ENCODE measurements around the gene GRID1.

The GRID1 gene

GRCh38 chr10:86073199-86073977, 293.2 kb downstream of the GRID1 start:
- no peak overlapping the region for H2BK5ac ChIP-seq (ENCODE audit: low read depth, low read length, poor library complexity, severe bottlenecking)
- H3K4ac ChIP-seq (ENCODE audit: low read depth in 1 of 2, low read length in 2 of 2), result no peak overlapping the region
- no peak overlapping the region for H2AFZ ChIP-seq (ENCODE audit: low read depth, low read length)
- DNase-seq, result no peak
- H3K79me1 ChIP-seq (replicated peaks; ENCODE audit: low read length, poor library complexity, severe bottlenecking), result no peaks in the 10 kb centered on the region
- H3K27me3 ChIP-seq (ENCODE audit: control insufficient read depth in 1 of 2, insufficient read depth in 1 of 2, low read length in 2 of 2), result no peaks in the 10 kb centered on the region
- no peak overlapping the region for H3K14ac ChIP-seq (ENCODE audit: low read length in 2 of 2)
- H2BK12ac ChIP-seq (ENCODE audit: low read length in 2 of 2), result no peak overlapping the region
- H3K4me1 ChIP-seq (ENCODE audit: control insufficient read depth, insufficient read depth, low read depth, low read length), result no peaks in the 10 kb centered on the region
- no peaks in the 10 kb centered on the region for H3K9me3 ChIP-seq (ENCODE audit: control insufficient read depth, low read length)
- H3K23ac ChIP-seq (ENCODE audit: low read length in 2 of 2), result no peak overlapping the region
- 80% methylated on average over 5 of the region's 7 CpGs for WGBS
- H3K18ac ChIP-seq (ENCODE audit: low read depth in 1 of 2, low read length in 2 of 2), result no peak overlapping the region
- H3K27ac ChIP-seq (ENCODE audit: low read length, poor library complexity, severe bottlenecking), result no peak overlapping the region
- no peak overlapping the region for H4K8ac ChIP-seq (ENCODE audit: low read length)
- H3K36me3 ChIP-seq (ENCODE audit: control insufficient read depth in 1 of 2, insufficient read depth in 2 of 2, low read depth in 1 of 2, low read length in 2 of 2), result no peaks in the 10 kb centered on the region
- no peak overlapping the region for H4K91ac ChIP-seq (ENCODE audit: low read length)
- H2AK5ac ChIP-seq (ENCODE audit: low read length, severe bottlenecking), result no peak overlapping the region
- H3K9ac ChIP-seq (ENCODE audit: low read length), result no peak overlapping the region
- H2BK120ac ChIP-seq (ENCODE audit: low read depth, low read length), result no peak overlapping the region
- H2BK15ac ChIP-seq (ENCODE audit: low read depth, poor library complexity, severe bottlenecking), result no peak overlapping the region
- H3K4me2 ChIP-seq (ENCODE audit: low read length, poor library complexity, severe bottlenecking), result no peak overlapping the region
- H3K4me3 ChIP-seq (ENCODE audit: insufficient read depth in 1 of 2, low read depth in 1 of 2, low read length in 2 of 2), result no peak overlapping the region

GRCh38 chr10:86072413-86072812, 294.2 kb downstream of the GRID1 start:
- Histone ChIP-seq H3K23ac (ENCODE audit: low read length in 2 of 2) (no peak overlapping the region), H2AK5ac (ENCODE audit: low read length, severe bottlenecking) (no peak overlapping the region), H3K9ac (ENCODE audit: low read length) (no peak overlapping the region), H3K4ac (ENCODE audit: low read depth in 1 of 2, low read length in 2 of 2) (no peak overlapping the region), H3K36me3 (ENCODE audit: control insufficient read depth in 1 of 2, insufficient read depth in 2 of 2, low read depth in 1 of 2, low read length in 2 of 2) (no peaks in the 10 kb centered on the region), H3K27ac (ENCODE audit: low read length, poor library complexity, severe bottlenecking) (no peak overlapping the region), H2BK15ac (ENCODE audit: low read depth, poor library complexity, severe bottlenecking) (no peak overlapping the region), H3K18ac (ENCODE audit: low read depth in 1 of 2, low read length in 2 of 2) (no peak overlapping the region), H3K14ac (ENCODE audit: low read length in 2 of 2) (no peak overlapping the region), H2BK5ac (ENCODE audit: low read depth, low read length, poor library complexity, severe bottlenecking) (no peak overlapping the region), H3K27me3 (ENCODE audit: control insufficient read depth in 1 of 2, insufficient read depth in 1 of 2, low read length in 2 of 2) (no peaks in the 10 kb centered on the region), H3K4me1 (ENCODE audit: control insufficient read depth, insufficient read depth, low read depth, low read length) (no peaks in the 10 kb centered on the region), H2AFZ (ENCODE audit: low read depth, low read length) (no peak overlapping the region), H3K79me1 (replicated peaks; ENCODE audit: low read length, poor library complexity, severe bottlenecking) (no peaks in the 10 kb centered on the region), H3K4me3 (ENCODE audit: insufficient read depth in 1 of 2, low read depth in 1 of 2, low read length in 2 of 2) (no peak overlapping the region), H3K9me3 (ENCODE audit: control insufficient read depth, low read length) (no peaks in the 10 kb centered on the region), H4K91ac (ENCODE audit: low read length) (no peak overlapping the region), H2BK12ac (ENCODE audit: low read length in 2 of 2) (no peak overlapping the region), H3K4me2 (ENCODE audit: low read length, poor library complexity, severe bottlenecking) (no peak overlapping the region), H2BK120ac (ENCODE audit: low read depth, low read length) (no peak overlapping the region), H4K8ac (ENCODE audit: low read length) (no peak overlapping the region)
- DNase-seq, result no peak
- WGBS, result 61% methylated on average over 3 of the region's 5 CpGs

- Histone ChIP-seq H2BK120ac (ENCODE audit: low read depth, low read length) (no peak overlapping the region), H3K27ac (ENCODE audit: low read length, poor library complexity, severe bottlenecking) (no peak overlapping the region), H3K36me3 (ENCODE audit: control insufficient read depth in 1 of 2, insufficient read depth in 2 of 2, low read depth in 1 of 2, low read length in 2 of 2) (no peaks in the 10 kb centered on the region), H3K9me3 (ENCODE audit: control insufficient read depth, low read length) (no peaks in the 10 kb centered on the region), H3K18ac (ENCODE audit: low read depth in 1 of 2, low read length in 2 of 2) (no peak overlapping the region), H3K4me2 (ENCODE audit: low read length, poor library complexity, severe bottlenecking) (no peak overlapping the region), H2BK12ac (ENCODE audit: low read length in 2 of 2) (no peak overlapping the region), H3K4ac (ENCODE audit: low read depth in 1 of 2, low read length in 2 of 2) (no peak overlapping the region), H4K91ac (ENCODE audit: low read length) (no peak overlapping the region), H3K23ac (ENCODE audit: low read length in 2 of 2) (no peak overlapping the region), H2BK15ac (ENCODE audit: low read depth, poor library complexity, severe bottlenecking) (no peak overlapping the region), H2AFZ (ENCODE audit: low read depth, low read length) (no peak overlapping the region), H3K4me3 (ENCODE audit: insufficient read depth in 1 of 2, low read depth in 1 of 2, low read length in 2 of 2) (no peak overlapping the region), H3K27me3 (ENCODE audit: control insufficient read depth in 1 of 2, insufficient read depth in 1 of 2, low read length in 2 of 2) (no peaks in the 10 kb centered on the region), H3K14ac (ENCODE audit: low read length in 2 of 2) (no peak overlapping the region), H2BK5ac (ENCODE audit: low read depth, low read length, poor library complexity, severe bottlenecking) (no peak overlapping the region), H3K79me1 (replicated peaks; ENCODE audit: low read length, poor library complexity, severe bottlenecking) (no peaks in the 10 kb centered on the region), H2AK5ac (ENCODE audit: low read length, severe bottlenecking) (no peak overlapping the region), H4K8ac (ENCODE audit: low read length) (no peak overlapping the region), H3K4me1 (ENCODE audit: control insufficient read depth, insufficient read depth, low read depth, low read length) (no peaks in the 10 kb centered on the region), H3K9ac (ENCODE audit: low read length) (no peak overlapping the region)
- DNase-seq, result no peak
- WGBS, result 70% methylated on average over 3 of the region's 4 CpGs
Observed at GRCh38 chr10:86071758-86072157, 294.8 kb downstream of the GRID1 start.

- Histone ChIP-seq H3K27me3 (ENCODE audit: control insufficient read depth in 1 of 2, insufficient read depth in 1 of 2, low read length in 2 of 2) (no peaks in the 10 kb centered on the region), H2BK120ac (ENCODE audit: low read depth, low read length) (no peak overlapping the region), H3K9ac (ENCODE audit: low read length) (no peak overlapping the region), H2AFZ (ENCODE audit: low read depth, low read length) (no peak overlapping the region), H3K4ac (ENCODE audit: low read depth in 1 of 2, low read length in 2 of 2) (no peak overlapping the region), H2BK15ac (ENCODE audit: low read depth, poor library complexity, severe bottlenecking) (no peak overlapping the region), H3K14ac (ENCODE audit: low read length in 2 of 2) (no peak overlapping the region), H2BK12ac (ENCODE audit: low read length in 2 of 2) (no peak overlapping the region), H3K9me3 (ENCODE audit: control insufficient read depth, low read length) (no peaks in the 10 kb centered on the region), H2AK5ac (ENCODE audit: low read length, severe bottlenecking) (no peak overlapping the region), H3K4me2 (ENCODE audit: low read length, poor library complexity, severe bottlenecking) (no peak overlapping the region), H4K91ac (ENCODE audit: low read length) (no peak overlapping the region), H3K23ac (ENCODE audit: low read length in 2 of 2) (no peak overlapping the region), H2BK5ac (ENCODE audit: low read depth, low read length, poor library complexity, severe bottlenecking) (no peak overlapping the region), H3K4me1 (ENCODE audit: control insufficient read depth, insufficient read depth, low read depth, low read length) (no peaks in the 10 kb centered on the region), H3K27ac (ENCODE audit: low read length, poor library complexity, severe bottlenecking) (no peak overlapping the region), H3K79me1 (replicated peaks; ENCODE audit: low read length, poor library complexity, severe bottlenecking) (no peaks in the 10 kb centered on the region), H3K18ac (ENCODE audit: low read depth in 1 of 2, low read length in 2 of 2) (no peak overlapping the region), H4K8ac (ENCODE audit: low read length) (no peak overlapping the region), H3K4me3 (ENCODE audit: insufficient read depth in 1 of 2, low read depth in 1 of 2, low read length in 2 of 2) (no peak overlapping the region), H3K36me3 (ENCODE audit: control insufficient read depth in 1 of 2, insufficient read depth in 2 of 2, low read depth in 1 of 2, low read length in 2 of 2) (no peaks in the 10 kb centered on the region)
- WGBS, result 72% methylated on average over 5 of the region's 5 CpGs
- DNase-seq, result no peak
Observed at GRCh38 chr10:86071145-86071544, 295.4 kb downstream of the GRID1 start.

All from mesenchymal stem cell (in vitro differentiated cells and primary cell).